ENCODE data around the gene ZNF385D. TPM values are rescaled to one million over a fixed set of nuclear protein-coding genes. Genes with fewer than 3 reads are reported as not detected.
"Not testable (repeated sequence)": the region's sequence is repeated elsewhere in the genome, so short reads cannot be mapped to it uniquely, and the experiment has no call there.

The ZNF385D gene
- total and polyA plus RNA-seq, 4 donors, result 0.08 to 0.50 (median 0.09) TPM

GRCh38 chr3:21487520-21487919, 263.5 kb downstream of the ZNF385D start:
- Histone ChIP-seq H3K9me3 (ENCODE audit: control insufficient read depth in 4 of 4, low read length in 3 of 4) (no peaks in the 10 kb centered on the region), H3K27ac (ENCODE audit: low read depth in 1 of 2, low read length in 2 of 2) (no peak overlapping the region), H3K9ac (ENCODE audit: low read depth in 1 of 2, low read length in 2 of 2) (no peak overlapping the region), H3K36me3 (ENCODE audit: control insufficient read depth in 4 of 4, insufficient read depth in 3 of 4, low read depth in 1 of 4, low read length in 3 of 4) (no peaks in the 10 kb centered on the region), H3K4me3 (ENCODE audit: low read depth in 1 of 3, low read length in 3 of 3) (no peak overlapping the region), H3K4me1 (ENCODE audit: control insufficient read depth in 4 of 4, insufficient read depth in 4 of 4, low read length in 3 of 4) (no peaks in the 10 kb centered on the region), H3K27me3 (ENCODE audit: control insufficient read depth in 4 of 4, insufficient read depth in 4 of 4, low read length in 3 of 4) (no peaks in the 10 kb centered on the region)
- WGBS, result 74% methylated on average over 1 of the region's 1 CpG
- TF ChIP-seq RXRA (IDR thresholded peaks at IDR 0.05) (no peak), SP1 (IDR thresholded peaks at IDR 0.05) (no peak), TAF1 (conservative IDR thresholded peaks at IDR 0.05) (no peak), RAD21 (IDR thresholded peaks at IDR 0.05) (no peak), GABPA (IDR thresholded peaks at IDR 0.05 in 1 of 2, conservative IDR thresholded peaks at IDR 0.05 in 1 of 2) (no peak)
- no peak for DNase-seq (ENCODE audit: low spot score)

DNA sequence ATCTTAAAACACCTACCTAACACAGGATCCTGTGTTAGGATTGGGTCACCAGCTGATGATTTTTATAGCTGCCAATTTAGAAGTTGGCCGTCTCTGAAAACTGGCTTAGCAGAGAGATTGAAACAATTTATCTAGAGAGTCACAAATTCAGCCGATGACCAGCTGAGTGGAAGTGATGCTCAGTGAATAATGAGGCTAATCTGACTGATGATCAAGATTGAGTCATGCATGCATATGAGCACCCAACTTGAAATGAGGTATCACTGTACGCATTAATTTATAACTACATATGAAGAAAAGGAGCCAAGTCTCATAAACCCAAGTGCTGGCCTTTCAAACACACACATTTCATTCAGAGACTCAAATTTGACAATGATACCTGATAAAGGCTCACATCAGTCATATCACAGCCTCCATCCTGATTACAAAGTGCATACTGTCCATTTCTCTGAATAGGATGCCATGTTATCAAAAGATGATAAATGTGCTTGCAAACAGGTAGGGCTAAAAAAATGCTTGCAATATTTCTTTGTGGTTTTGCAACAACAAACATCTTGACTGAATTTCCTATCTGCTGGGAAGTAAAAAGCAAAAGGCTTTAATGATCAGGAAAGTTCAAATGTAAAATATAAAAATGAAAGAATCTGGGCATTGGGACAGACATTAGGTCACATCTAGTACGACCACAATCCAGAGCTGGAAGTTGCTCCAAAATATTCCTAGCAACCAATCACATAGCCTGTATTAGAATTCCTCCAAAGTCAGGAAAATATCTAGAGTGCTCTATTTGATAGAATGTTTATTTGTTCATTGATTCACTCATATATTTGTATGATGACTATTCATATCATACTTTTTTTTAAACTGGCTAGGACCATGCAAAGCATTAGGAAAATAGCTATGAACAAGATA, 264.7 kb downstream of the ZNF385D start:
- not testable (repeated sequence) for H3K4me3 ChIP-seq (ENCODE audit: low read depth in 1 of 3, low read length in 3 of 3); H3K4me1 ChIP-seq (ENCODE audit: control insufficient read depth in 4 of 4, insufficient read depth in 4 of 4, low read length in 3 of 4); DNase-seq (ENCODE audit: low spot score); H3K27ac ChIP-seq (ENCODE audit: low read depth in 1 of 2, low read length in 2 of 2); H3K9ac ChIP-seq (ENCODE audit: low read depth in 1 of 2, low read length in 2 of 2); H3K36me3 ChIP-seq (ENCODE audit: control insufficient read depth in 4 of 4, insufficient read depth in 3 of 4, low read depth in 1 of 4, low read length in 3 of 4); H3K27me3 ChIP-seq (ENCODE audit: control insufficient read depth in 4 of 4, insufficient read depth in 4 of 4, low read length in 3 of 4); H3K9me3 ChIP-seq (ENCODE audit: control insufficient read depth in 4 of 4, low read length in 3 of 4)
- 54% methylated on average over 1 of the region's 4 CpGs for WGBS

DNA sequence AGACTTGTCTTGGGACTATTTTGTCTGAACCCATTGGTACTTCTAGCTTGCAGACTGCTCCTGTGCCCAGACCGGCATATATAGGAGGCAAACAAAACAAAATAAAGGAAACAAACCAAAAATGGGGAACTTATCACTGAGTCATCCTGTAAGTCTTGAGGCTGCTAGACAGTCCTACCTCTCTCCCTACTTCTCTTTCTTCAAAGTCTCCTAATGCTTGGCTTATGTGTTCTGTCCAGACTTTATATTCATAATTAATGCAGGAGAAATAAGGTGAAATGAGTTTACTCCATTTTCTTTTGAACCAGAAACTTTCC, 266.2 kb downstream of the ZNF385D start:
- DNase-seq (ENCODE audit: low spot score), result no peak
- Histone ChIP-seq H3K4me3 (ENCODE audit: low read depth in 1 of 3, low read length in 3 of 3) (no peak overlapping the region), H3K27ac (ENCODE audit: low read depth in 1 of 2, low read length in 2 of 2) (no peak overlapping the region), H3K27me3 (ENCODE audit: control insufficient read depth in 4 of 4, insufficient read depth in 4 of 4, low read length in 3 of 4) (no peaks in the 10 kb centered on the region), H3K9me3 (ENCODE audit: control insufficient read depth in 4 of 4, low read length in 3 of 4) (no peaks in the 10 kb centered on the region), H3K4me1 (ENCODE audit: control insufficient read depth in 4 of 4, insufficient read depth in 4 of 4, low read length in 3 of 4) (no peaks in the 10 kb centered on the region), H3K9ac (ENCODE audit: low read depth in 1 of 2, low read length in 2 of 2) (no peak overlapping the region), H3K36me3 (ENCODE audit: control insufficient read depth in 4 of 4, insufficient read depth in 3 of 4, low read depth in 1 of 4, low read length in 3 of 4) (no peaks in the 10 kb centered on the region)
- no peak for TF ChIP-seq JUND (IDR thresholded peaks at IDR 0.05)
- TF ChIP-seq CTCF (IDR thresholded peaks at IDR 0.05; ENCODE audit: low read depth, low read length, missing input control), result no peak
- TF ChIP-seq ZBTB33 (IDR thresholded peaks at IDR 0.05), result no peak
- TF ChIP-seq ATF3 (IDR thresholded peaks at IDR 0.05), result no peak
- no peak for TF ChIP-seq FOXA1 (IDR thresholded peaks at IDR 0.05)
- no peak for TF ChIP-seq RXRA (IDR thresholded peaks at IDR 0.05)
- TF ChIP-seq GABPA (IDR thresholded peaks at IDR 0.05 in 1 of 2, conservative IDR thresholded peaks at IDR 0.05 in 1 of 2), result no peak
- no peak for TF ChIP-seq EGR1 (IDR thresholded peaks at IDR 0.05; ENCODE audit: low read depth in 2 of 2)
- TF ChIP-seq TAF1 (conservative IDR thresholded peaks at IDR 0.05), result no peak
- no peak for TF ChIP-seq RAD21 (IDR thresholded peaks at IDR 0.05)
- TF ChIP-seq HNF4G (IDR thresholded peaks at IDR 0.05), result no peak
- no peak for TF ChIP-seq NR2F2 (IDR thresholded peaks at IDR 0.05)
- no peak for TF ChIP-seq REST (IDR thresholded peaks at IDR 0.05)
- TF ChIP-seq YY1 (IDR thresholded peaks at IDR 0.05), result no peak
- no peak for TF ChIP-seq FOXA2 (IDR thresholded peaks at IDR 0.05)
- TF ChIP-seq HNF4A (conservative IDR thresholded peaks at IDR 0.05), result no peak
- TF ChIP-seq, protein P1, sequence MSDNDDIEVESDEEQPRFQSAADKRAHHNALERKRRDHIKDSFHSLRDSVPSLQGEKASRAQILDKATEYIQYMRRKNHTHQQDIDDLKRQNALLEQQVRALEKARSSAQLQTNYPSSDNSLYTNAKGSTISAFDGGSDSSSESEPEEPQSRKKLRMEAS (IDR thresholded peaks at IDR 0.05), result no peak
- no peak for TF ChIP-seq SP1 (IDR thresholded peaks at IDR 0.05)
- WGBS, result 82% methylated on average over 1 of the region's 1 CpG

Data from liver (tissue), 9 donors.